HG03460 (cell line): ENCODE data around the gene CDC45.

Experiments used
- ATAC-seq: cut with Tn5 transposase; IDR thresholded peaks from one replicate; pipeline ENCODE4 v1.9.1; 2021; ENCODE audit not compliant: unreplicated experiment

Gene CDC45

GRCh38 chr22:19448076-19448607 lies 31.6 kb upstream of the CDC45 start:
- peak; percentile 40 for ATAC-seq

DNA sequence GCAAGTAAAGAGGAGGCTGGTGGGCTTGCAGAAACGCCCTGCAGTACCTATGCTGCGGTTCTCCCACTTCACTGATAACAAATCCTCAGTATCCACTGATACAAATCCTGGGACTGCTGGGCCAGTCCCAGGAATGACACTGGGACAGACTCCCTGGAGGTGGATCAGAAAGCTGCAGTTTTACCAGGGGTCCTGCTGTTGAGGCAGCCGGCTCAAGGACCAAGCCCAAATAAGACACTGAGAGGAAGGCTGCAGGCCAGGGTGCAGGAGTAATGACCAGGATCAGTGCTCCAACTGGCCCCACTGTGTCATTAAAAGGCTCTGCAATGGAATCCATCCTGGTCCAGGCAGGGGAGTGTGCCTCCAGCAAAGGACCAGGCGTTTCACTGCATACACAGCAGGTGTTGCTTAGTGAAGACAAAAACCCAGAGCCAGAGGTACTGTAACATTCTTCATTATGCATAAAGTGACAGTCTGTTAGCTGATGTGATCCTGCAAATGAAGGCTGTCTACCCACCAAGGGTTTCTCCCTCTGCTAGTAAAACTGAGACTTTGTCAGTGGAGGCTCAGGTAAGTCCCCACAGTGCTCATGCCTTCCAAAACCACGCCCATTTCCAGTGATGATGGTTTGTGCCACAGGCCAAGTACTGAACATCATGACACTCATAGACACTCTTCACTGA lies 30.8 kb upstream of the CDC45 start:
- no peak for ATAC-seq

DNA sequence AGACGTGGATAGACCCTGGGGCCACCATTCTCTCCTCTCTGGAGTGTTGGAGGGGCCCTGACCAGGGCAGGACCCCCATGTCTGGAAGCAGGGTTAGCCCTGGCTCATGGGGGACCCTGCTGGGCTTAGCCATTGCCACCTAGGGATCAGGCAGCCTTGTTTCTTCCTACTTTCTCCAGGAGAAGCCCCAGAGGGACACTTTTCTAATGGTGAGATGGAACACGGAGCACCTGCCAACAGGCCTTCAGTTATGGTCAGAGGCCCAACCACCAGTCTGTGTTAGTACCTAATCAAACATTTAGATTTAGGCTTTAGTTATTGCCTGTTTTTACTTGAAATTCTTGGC lies 30.3 kb upstream of the CDC45 start:
- ATAC-seq = no peak

- no peak for ATAC-seq
These were observed 29.2 kb upstream of the CDC45 start for GRCh38 chr22:19450363-19451175.

DNA sequence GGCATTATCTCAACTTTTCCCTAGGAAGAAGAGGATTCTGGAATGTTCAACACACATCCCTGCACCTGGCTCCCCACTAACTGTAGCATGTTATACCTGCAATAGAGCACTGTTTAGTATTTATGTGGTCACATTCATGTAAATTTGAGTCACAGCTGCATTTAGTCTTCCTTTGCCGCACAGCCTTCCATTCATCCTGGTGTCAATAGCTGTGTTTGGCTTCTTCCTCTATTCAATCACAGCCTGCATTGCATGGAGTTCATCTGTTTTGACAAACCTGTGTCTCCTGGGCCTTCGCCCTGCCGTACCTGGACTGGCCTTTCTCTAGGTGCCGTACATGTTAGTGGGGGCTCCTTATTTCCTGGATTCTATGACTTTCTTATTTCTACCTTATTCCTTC lies 28.1 kb upstream of the CDC45 start:
- no peak for ATAC-seq

GRCh38 chr22:19453718-19454117 lies 26.0 kb upstream of the CDC45 start:
- no peak for ATAC-seq

GRCh38 chr22:19454156-19454555 lies 25.6 kb upstream of the CDC45 start:
- no peak for ATAC-seq

- no peak for ATAC-seq
These were observed 24.7 kb upstream of the CDC45 start for GRCh38 chr22:19455033-19455432.

- no peak for ATAC-seq
These were observed 23.9 kb upstream of the CDC45 start for GRCh38 chr22:19455585-19456370.

DNA sequence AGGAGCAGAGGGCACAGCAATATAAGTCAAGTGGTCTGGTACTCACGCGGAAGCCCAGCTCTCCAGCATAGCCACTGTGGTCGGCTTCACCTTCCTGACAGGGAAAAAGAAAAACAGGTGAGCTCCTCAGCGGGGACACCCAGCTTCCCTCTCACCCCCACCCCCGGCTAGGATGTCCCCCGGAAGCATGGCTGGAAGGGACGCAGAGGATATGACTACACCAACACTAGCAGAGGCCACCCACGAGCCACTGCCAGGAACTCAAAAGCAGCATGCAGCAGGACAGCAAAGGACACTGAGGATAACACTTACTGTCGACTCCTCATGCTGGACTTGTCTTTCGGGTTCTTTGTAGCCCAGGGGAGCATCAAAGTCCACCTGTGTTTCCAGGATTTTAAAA lies 23.2 kb upstream of the CDC45 start:
- ATAC-seq = no peak

DNA sequence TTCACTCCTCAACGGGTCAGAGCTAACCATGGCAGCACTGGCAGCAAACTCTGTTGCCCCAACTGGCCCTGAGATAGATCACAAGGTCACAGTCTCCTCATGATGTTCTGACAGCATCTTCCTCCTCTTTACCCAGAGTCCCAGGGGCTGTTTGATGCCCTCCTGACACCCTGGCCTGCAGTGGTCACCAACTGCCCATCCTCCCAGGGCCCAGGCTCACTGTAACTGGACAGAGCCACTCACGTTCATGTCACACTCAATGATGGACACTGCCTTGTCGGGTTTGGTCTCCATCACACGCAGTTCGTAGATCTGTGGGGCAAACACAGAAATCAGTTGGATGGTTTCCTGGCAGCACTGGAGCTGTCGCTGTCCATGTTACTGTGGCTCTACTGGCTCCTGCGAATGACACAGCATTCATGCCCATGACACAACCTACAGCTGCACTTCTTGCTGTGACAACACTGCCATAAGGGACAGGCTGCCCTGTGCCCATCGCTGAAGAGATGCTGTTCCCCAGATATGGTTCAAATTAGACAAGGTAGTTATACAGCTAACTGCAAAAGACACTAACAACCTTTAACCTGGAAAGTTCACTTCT lies 21.8 kb upstream of the CDC45 start:
- no peak for ATAC-seq

GRCh38 chr22:19460036-19460435 lies 19.7 kb upstream of the CDC45 start:
- no peak for ATAC-seq

- ATAC-seq = no peak
These were observed 18.2 kb upstream of the CDC45 start for GRCh38 chr22:19461506-19461905.

DNA sequence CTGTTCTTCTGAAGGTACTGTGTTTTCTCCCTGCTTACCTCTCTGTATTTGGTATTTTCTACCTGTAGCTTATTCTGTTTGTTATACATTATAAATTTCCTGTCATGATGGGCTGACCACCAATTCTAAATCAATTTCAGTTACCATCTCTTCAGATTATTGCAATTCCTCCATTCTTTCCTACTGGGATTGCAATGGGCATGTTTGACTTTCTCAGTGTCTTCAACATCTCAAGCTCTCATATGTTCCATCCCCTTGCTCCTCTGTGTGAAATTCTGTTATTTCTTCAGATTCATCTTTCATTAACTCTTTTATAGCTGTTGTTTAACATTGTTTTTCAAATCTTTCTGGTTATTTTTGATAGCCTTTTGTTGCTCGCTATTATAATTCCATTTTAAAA lies 16.7 kb upstream of the CDC45 start:
- no peak for ATAC-seq

- ATAC-seq = no peak
These were observed 15.9 kb upstream of the CDC45 start for GRCh38 chr22:19463491-19464469.

DNA sequence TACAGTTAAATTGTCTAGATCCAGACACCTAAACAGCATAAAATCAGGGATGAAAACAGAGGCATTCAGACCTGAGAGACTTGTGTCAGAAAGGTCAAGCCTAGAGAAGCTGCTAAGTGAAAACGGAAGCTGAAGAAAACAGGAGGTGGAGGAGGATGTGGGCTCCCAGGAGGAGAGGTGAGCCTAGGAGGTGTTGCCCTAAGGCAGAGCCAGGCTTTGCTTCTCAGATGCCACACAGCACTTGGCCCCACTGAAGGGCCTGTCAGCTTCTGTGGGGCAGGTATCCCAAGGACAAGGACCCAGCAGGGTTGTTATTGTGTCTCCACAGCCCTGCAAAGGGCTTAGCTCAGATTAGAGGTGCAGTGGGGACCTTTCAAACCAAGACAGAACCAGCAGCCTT lies 15.2 kb upstream of the CDC45 start:
- ATAC-seq = no peak

GRCh38 chr22:19464975-19465374 lies 14.7 kb upstream of the CDC45 start:
- ATAC-seq = no peak

DNA sequence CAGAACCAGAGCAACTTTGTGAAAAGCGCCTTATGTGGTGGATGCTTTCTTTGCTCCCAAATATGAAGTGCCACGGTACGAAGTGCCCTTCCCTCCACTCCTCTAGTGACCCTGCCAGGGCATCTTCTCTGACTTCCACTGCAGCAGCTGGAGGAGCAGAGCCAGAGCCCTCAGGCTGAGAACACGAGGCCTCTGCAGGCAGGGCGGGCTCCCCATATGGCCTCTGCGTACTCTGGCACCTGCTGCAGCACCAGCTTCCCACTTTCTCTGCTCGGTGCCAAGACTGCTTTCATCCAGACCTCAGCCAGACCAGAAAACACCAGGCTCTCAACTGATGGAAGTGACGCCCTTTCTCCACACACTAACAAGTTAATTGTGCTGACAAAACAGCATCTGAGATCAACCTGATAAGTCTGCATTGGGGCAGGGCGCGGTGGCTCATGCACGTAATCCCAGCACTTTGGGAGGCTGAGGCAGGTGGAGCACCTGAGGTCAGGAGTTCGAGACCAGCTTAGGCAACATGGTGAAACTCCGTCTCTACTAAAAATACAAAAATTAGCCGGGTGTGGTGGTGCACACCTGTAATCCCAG lies 13.5 kb upstream of the CDC45 start:
- no peak for ATAC-seq

DNA sequence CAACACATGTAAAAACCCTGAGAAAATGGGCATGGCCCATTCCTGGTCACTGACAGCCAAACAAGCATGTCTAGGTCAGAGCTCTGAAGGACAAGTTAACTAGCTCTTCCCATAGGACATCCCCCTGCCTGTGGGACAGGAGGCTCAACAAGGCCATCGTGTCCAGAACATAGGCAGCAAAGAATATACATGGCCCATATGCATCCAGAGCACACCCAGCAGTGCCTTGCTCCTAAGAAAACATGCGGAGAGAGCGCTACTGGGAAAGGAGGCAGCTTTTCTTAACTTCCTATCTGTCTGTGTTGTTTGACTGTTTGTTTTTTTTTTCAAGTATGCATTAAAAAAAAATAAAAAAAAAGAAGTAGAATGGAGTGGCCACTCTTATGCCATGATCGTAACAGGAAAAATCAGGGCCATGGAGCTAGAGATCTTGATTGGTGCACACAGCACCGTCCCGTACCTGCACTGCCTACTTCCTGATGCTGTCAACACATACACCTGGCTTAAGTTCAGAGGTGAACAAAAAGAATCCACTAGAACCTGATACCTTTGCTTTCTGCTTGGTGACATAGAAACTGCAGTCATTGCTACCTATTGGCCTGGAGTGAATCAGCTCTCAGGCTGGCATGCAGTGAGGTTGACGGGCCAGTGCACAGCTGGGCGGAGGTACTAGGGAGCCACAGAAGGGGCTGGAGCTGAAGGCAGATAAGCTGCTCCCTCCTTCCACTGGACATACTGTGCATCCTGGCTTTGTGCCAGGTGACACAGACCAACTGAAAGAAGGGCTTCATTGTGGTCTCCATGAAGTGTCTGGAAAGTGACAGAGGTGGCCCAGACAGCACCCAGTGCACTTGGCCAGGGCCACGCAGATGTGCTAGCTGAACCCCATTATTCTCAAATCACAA lies 12.6 kb upstream of the CDC45 start:
- ATAC-seq = no peak
